OCI-LY7 (cell line): Measurements from ENCODE around the gene GLE1.

ENCODE experiments used
- EZH2phosphoT487 ChIP-seq: fragments of 200-600 bp; sonication (generic); IDR thresholded peaks from 2 replicates; pipeline ENCODE4 v1.6.1; 2018; ENCODE audit warnings: low read depth, borderline replicate concordance, mild to moderate bottlenecking, mixed run types, antibody characterized with exemption, low read length, moderate library complexity, mixed read lengths
- TF ChIP-seq, protein P1 (sequence below): fragments of 200-600 bp; sonication (generic); conservative IDR thresholded peaks from 2 replicates; pipeline ENCODE4 v1.5.1; 2014; ENCODE audit warnings: mild to moderate bottlenecking, antibody characterized with exemption, low read length, moderate library complexity, mixed read lengths

DNA sequence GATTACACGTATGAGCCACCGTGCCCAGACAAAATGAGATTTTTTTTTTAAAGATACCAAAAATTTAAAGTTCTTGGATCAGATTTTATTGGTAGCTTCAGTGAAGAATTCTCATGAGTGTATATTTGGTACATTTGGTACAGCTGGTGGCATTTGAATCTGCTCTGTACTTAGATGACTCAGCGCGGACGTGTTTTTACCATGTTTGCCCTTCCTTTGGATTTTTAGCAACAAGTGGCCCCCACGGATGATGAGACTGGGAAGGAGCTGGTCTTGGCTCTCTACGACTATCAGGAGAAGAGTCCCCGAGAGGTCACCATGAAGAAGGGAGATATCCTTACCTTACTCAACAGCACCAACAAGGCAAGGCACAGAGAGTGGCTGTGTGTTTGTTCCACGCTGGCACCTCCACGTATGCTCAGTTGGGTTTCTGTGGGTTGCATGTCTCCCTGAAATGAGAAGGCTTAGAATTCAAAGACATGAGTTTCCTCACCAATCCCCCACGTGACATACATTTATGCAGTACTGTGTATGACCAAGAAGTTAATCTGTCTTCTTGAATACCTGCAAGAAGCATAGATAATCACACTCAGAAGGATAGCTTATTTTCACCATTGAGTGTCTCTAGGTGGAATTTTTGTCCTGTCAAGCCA, 84.2 kb downstream of the GLE1 start:
- TF ChIP-seq, protein P1, sequence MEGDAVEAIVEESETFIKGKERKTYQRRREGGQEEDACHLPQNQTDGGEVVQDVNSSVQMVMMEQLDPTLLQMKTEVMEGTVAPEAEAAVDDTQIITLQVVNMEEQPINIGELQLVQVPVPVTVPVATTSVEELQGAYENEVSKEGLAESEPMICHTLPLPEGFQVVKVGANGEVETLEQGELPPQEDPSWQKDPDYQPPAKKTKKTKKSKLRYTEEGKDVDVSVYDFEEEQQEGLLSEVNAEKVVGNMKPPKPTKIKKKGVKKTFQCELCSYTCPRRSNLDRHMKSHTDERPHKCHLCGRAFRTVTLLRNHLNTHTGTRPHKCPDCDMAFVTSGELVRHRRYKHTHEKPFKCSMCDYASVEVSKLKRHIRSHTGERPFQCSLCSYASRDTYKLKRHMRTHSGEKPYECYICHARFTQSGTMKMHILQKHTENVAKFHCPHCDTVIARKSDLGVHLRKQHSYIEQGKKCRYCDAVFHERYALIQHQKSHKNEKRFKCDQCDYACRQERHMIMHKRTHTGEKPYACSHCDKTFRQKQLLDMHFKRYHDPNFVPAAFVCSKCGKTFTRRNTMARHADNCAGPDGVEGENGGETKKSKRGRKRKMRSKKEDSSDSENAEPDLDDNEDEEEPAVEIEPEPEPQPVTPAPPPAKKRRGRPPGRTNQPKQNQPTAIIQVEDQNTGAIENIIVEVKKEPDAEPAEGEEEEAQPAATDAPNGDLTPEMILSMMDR, result no peak
- TF ChIP-seq EZH2phosphoT487, result no peak
